GM21367 (cell line): ENCODE data around the gene DDX11.
A peak's percentile ranks its signal among the peaks of the same experiment; 100 is the strongest.
"Not testable (repeated sequence)": the region's sequence is repeated elsewhere in the genome, so short reads cannot be mapped to it uniquely, and the experiment has no call there.

Experiments used
- ATAC-seq: cut with Tn5 transposase; IDR thresholded peaks from one replicate; pipeline ENCODE4 v1.9.1; 2021; ENCODE audit not compliant: unreplicated experiment

The DDX11 gene

GRCh38 chr12:31098363-31098762, 24.7 kb downstream of the DDX11 start:
- not testable (repeated sequence) for ATAC-seq

GRCh38 chr12:31098771-31099170, 25.1 kb downstream of the DDX11 start:
- ATAC-seq, result not testable (repeated sequence)

GRCh38 chr12:31099434-31099833, 25.8 kb downstream of the DDX11 start:
- ATAC-seq, result not testable (repeated sequence)

GRCh38 chr12:31100503-31101208, 27.0 kb downstream of the DDX11 start:
- peak; percentile 66 for ATAC-seq

- not testable (repeated sequence) for ATAC-seq
Measured at GRCh38 chr12:31102125-31102524, 28.5 kb downstream of the DDX11 start.

GRCh38 chr12:31102596-31102995, 28.9 kb downstream of the DDX11 start:
- not testable (repeated sequence) for ATAC-seq

- not testable (repeated sequence) for ATAC-seq
Measured at GRCh38 chr12:31103561-31103975, 29.9 kb downstream of the DDX11 start.

- ATAC-seq, result not testable (repeated sequence)
Measured at GRCh38 chr12:31104220-31104619, 30.6 kb downstream of the DDX11 start.

GRCh38 chr12:31104773-31105172, 31.1 kb downstream of the DDX11 start:
- not testable (repeated sequence) for ATAC-seq

GRCh38 chr12:31105668-31106067, 32.0 kb downstream of the DDX11 start:
- ATAC-seq, result no peak

GRCh38 chr12:31106101-31106803, 32.6 kb downstream of the DDX11 start:
- no peak for ATAC-seq

- not testable (repeated sequence) for ATAC-seq
Measured at GRCh38 chr12:31109773-31110172, 36.1 kb downstream of the DDX11 start.

- ATAC-seq, result not testable (repeated sequence)
Measured at GRCh38 chr12:31110263-31110662, 36.6 kb downstream of the DDX11 start.

- not testable (repeated sequence) for ATAC-seq
Measured at GRCh38 chr12:31115092-31115601, 41.5 kb downstream of the DDX11 start.

GRCh38 chr12:31116846-31117202, 43.2 kb downstream of the DDX11 start:
- not testable (repeated sequence) for ATAC-seq

GRCh38 chr12:31117203-31118011, 43.7 kb downstream of the DDX11 start:
- ATAC-seq, result peak; percentile 65

- peak; percentile 53 for ATAC-seq
Measured at GRCh38 chr12:31118347-31119191, 44.9 kb downstream of the DDX11 start.

GRCh38 chr12:31119192-31119802, 45.6 kb downstream of the DDX11 start:
- ATAC-seq, result no peak

GRCh38 chr12:31119803-31120211, 46.1 kb downstream of the DDX11 start:
- no peak for ATAC-seq
